Measurements from ENCODE around the gene ATP13A3.

Gene ATP13A3

GRCh38 chr3:194431554-194431953 is 55.2 kb downstream of the ATP13A3 start:
- no peak for DNase-seq

- no peak for DNase-seq
Measured at GRCh38 chr3:194425399-194425798, 61.4 kb downstream of the ATP13A3 start.

GRCh38 chr3:194424953-194425352 is 61.8 kb downstream of the ATP13A3 start:
- DNase-seq: no peak

- DNase-seq: no peak
Measured at GRCh38 chr3:194424373-194424772, 62.4 kb downstream of the ATP13A3 start.

- no peak for DNase-seq
Measured at GRCh38 chr3:194423317-194423716, 63.5 kb downstream of the ATP13A3 start.

- no peak for DNase-seq
Measured at GRCh38 chr3:194422188-194422587, 64.6 kb downstream of the ATP13A3 start.

DNA sequence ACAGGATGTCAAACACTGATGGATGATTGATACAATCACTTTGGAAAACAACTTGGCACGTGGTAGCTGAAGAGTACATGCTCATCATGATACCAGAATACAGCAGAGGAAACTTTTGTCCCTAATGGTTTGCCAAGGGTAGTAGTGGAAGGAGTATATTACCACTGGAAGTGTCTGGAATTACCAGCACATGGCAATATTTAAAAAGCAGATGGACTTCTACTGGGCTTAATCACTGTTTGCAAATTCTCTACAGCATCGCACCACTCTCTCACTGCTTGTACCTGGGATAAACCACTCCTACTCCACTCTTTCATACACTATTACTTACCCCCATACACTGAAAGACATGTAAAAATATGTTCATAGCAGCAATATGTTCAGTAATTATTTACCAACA is 68.1 kb downstream of the ATP13A3 start:
- no peak for DNase-seq

GRCh38 chr3:194407423-194407822 is 79.4 kb downstream of the ATP13A3 start:
- DNase-seq: no peak

GRCh38 chr3:194405766-194406165 is 81.0 kb downstream of the ATP13A3 start:
- DNase-seq: no peak

- no peak for DNase-seq
Measured at GRCh38 chr3:194404365-194405140, 82.2 kb downstream of the ATP13A3 start.

DNA sequence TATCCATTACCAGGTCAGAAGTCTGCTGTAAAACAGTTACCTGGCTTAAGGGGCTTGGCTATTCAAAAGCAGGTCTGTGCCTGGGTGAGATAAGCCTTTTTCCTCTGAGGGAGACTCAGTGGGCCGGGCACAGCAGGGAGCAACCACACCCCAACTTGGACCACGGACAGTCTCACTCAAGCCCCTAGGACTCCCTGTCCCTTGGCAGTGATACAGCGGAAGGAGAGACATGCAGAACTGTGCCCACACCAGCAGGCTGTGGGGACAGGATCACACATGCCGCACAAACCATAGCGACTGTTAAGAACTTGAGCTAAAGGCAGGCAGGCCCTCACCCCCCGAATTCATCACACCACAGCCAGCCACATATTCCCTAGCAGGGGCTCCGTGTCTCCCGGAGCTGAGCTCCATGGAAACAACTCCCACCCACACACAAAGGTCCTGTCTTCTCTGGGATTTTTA is 84.9 kb downstream of the ATP13A3 start:
- DNase-seq: no peak

- DNase-seq: no peak
Measured at GRCh38 chr3:194401346-194401745, 85.5 kb downstream of the ATP13A3 start.

GRCh38 chr3:194399874-194400411 is 86.9 kb downstream of the ATP13A3 start:
- no peak for DNase-seq

DNA sequence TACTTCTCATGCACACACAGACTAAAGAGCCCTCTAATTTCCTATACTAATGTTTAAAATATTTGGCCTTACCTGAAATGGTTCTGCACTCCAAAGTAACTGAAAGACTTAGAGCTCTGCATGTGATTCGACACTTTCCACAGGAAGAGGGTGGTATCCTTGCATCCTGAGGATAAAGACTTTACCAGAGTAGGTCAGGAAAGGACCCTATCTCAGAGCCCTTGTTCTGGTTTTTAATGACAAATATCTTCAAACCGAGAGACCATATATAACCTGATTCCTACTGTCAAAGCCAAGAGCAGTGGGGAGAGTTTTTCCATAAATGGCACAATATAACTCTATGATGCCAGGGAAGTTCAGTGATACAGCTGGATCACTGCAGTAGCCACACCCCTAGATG is 87.6 kb downstream of the ATP13A3 start, which contains the start of gene GP5:
GP5 (minus strand) TSS at position 101 of the 400 bp plus-strand sequence. CDS start 984 bp downstream, outside the sequence.
- DNase-seq: no peak

- peak; percentile 72 for DNase-seq
Measured at GRCh38 chr3:194397757-194398312, 89.0 kb downstream of the ATP13A3 start.

DNA sequence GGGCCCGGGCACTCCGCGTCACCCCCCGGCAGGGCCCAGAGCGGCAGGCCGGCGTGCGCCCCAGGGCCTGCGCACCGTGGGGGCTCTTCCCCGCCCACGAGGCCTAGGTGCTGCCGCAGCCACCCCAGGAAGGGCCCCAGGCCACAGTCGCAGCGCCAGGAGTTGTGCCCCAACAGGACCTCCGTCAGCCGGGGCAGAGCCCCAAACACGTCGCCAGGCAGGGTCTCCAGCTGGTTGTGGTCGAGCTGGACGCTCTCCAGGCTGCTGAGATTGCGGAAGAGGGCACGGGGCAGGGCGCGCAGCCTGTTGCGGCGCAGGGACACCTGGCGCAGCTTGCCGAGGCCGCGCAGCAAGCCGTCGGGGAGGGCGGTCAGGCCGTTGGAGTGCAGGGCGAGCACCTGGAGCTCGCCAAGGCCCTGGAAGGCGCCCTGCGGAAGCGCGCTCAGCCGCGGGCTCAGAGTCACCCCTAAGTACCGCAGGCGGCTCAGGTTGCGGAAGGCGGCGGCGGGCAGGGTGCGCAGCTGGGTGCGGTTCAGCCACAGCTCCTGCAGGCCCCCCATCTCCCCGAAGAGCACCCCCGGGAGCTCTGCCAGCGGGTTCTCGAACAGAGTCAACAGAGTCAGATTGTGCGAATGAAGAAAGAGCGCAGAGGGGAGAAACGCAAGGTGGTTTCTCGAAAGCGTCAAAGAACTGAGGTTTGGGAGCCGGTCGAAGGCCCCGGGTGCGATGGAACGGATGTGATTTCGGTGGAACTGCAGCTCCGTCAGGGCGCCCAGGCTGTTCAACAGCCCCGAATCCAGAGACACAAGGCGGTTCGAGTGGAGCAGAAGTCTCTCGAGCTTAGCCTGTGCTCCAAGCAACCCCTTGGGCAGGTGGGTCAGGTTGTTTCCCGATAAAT is 89.7 kb downstream of the ATP13A3 start:
- DNase-seq: peak; percentile 70

GRCh38 chr3:194396539-194396858 is 90.3 kb downstream of the ATP13A3 start:
- no peak for DNase-seq

- peak; percentile 70 for DNase-seq
Measured at GRCh38 chr3:194395778-194396538, 90.8 kb downstream of the ATP13A3 start.

GRCh38 chr3:194395212-194395611 is 91.6 kb downstream of the ATP13A3 start:
- no peak for DNase-seq

DNA sequence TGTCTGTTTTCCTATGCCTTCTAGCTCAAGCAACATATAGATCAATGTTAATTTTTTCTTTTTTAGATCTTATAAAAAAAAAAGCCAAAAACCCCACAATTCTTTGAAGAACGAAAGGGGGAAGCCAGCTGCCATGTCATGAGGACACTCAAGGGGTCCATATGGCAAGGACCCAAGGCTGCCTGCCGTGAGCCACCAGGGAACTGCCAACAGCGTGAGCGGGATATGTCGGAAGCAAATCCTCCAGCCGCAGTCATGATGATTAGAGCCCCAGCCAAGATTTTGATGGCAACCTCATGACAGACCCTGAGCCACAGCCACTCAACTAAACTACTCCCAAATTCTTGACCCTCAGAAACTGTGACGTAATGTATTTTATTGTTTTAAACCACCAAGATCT is 94.2 kb downstream of the ATP13A3 start:
- no peak for DNase-seq

- DNase-seq: no peak
Measured at GRCh38 chr3:194390835-194391234, 96.0 kb downstream of the ATP13A3 start.

GRCh38 chr3:194389269-194389668 is 97.5 kb downstream of the ATP13A3 start:
- DNase-seq: peak; percentile 13

Data from activated CD8-positive, alpha-beta memory T cell treated with anti-CD3 and anti-CD28 coated beads for 24 hours (primary cell).